ENCODE data around the gene CD27.

CD27 gene

DNA sequence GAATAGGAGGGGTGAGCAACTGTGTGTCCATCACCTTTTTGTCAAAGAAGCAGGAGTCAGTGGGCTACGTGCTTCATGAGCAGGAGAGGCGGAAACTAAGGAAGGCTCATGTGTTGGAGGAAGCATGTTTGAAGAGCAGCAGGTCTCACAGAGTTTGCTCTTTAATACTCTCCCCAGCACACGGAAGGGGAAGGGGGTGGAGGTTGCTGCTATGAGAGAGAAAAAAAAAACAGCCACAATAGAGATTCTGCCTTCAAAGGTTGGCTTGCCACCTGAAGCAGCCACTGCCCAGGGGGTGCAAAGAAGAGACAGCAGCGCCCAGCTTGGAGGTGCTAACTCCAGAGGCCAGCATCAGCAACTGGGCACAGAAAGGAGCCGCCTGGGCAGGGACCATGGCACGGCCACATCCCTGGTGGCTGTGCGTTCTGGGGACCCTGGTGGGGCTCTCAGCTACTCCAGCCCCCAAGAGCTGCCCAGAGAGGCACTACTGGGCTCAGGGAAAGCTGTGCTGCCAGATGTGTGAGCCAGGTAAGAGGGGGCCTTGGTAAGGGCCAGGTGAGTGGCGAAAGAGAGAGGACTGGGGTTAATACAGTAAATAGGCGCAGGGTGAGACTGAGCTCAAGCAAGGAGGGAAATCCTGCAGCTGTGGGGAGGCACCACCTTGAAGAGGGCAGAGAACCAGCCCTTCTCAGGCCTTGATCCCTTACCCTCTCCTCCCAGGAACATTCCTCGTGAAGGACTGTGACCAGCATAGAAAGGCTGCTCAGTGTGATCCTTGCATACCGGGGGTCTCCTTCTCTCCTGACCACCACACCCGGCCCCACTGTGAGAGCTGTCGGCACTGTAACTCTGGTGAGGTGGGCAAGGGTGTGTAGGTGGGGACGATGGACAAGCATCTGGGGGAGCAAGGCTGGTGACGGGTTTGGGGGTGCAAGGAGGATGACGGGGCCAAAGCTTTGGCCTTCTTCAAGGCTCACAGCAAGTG is at the start of gene CD27:
Gene CD27 (plus strand): TSS at position 252 of the 985 bp plus-strand sequence. CDS start 141 bp downstream, at position 393.
- no peak for DNase-seq (ENCODE audit: extremely low spot score)
- POLR2A ChIA-PET = interaction anchor here (0.9 to 1.3 kb wide), 3 partner anchors 19 to 90 kb away, joined by 3 to 4 read pairs (median 3); no protein-coding TSS in a partner anchor
- CTCF ChIA-PET = interaction anchor here (1.0 to 12.1 kb wide), 10 partner anchors 9 to 94 kb away, joined by 3 to 91 read pairs (median 7); no protein-coding TSS in a partner anchor
- TF ChIP-seq, protein P1, sequence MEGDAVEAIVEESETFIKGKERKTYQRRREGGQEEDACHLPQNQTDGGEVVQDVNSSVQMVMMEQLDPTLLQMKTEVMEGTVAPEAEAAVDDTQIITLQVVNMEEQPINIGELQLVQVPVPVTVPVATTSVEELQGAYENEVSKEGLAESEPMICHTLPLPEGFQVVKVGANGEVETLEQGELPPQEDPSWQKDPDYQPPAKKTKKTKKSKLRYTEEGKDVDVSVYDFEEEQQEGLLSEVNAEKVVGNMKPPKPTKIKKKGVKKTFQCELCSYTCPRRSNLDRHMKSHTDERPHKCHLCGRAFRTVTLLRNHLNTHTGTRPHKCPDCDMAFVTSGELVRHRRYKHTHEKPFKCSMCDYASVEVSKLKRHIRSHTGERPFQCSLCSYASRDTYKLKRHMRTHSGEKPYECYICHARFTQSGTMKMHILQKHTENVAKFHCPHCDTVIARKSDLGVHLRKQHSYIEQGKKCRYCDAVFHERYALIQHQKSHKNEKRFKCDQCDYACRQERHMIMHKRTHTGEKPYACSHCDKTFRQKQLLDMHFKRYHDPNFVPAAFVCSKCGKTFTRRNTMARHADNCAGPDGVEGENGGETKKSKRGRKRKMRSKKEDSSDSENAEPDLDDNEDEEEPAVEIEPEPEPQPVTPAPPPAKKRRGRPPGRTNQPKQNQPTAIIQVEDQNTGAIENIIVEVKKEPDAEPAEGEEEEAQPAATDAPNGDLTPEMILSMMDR (IDR thresholded peaks at IDR 0.05; ENCODE audit: control extremely low read depth, extremely low read depth, low read depth, missing control alignments) = no peak

DNA sequence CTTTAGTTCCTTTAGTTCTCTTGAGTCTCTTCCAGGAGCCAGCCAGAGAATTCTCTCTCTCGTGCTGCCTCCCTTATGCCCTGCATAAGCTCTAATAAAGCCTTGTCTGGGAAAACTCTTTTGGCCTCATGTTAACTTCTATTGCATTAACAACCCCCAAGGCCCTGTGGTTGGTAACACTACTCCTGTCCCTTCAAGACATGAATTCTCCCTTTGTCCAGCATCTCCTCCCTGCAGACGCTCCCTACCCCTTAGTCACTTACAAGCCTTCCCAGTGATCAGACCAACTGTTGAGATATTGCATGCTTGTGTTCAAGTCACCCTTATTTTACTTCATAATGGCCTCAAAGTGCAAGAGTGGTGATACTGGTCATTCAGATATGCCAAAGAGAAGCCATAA is 48.7 kb upstream of the CD27 start:
- no peak for DNase-seq (ENCODE audit: extremely low spot score)
- TF ChIP-seq, protein P1 (IDR thresholded peaks at IDR 0.05; ENCODE audit: control extremely low read depth, extremely low read depth, low read depth, missing control alignments) = no peak
- ChIA-PET POLR2A (no interaction called here), CTCF (no interaction called here)

DNA sequence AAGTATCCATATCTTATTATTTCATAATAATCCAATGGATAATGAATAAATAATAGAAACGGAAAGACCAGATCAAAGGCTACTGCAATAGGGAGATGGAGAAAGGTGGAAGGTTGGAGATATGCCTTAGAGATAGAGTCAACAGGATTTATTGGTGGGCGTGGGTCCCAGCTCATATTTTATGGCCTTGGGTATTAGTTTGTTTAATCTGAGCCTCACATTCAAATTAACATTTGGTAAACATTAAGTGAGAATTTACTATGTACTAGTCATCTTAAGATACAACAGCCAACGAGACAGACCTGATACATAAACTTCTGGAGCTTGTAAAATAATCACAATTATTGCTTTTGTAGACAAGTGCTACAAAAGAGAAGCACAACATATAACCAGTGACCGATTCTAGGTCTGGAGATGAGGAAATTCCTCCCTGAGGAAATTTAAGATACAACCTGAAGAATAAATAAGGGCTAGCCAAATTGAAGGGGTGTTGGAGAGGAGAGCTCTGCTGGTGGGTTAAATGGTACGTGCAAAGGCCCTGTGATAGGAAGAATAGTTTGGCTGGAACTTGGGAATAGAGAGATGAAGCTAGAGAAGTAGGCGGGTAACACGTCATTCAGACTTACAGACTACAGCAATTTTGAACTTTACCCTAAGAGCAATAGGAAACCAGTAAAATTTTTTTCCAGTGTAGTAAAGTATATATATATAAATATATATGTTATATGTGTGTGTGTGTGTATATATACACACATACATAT is 44.7 kb upstream of the CD27 start:
- no peak for DNase-seq (ENCODE audit: extremely low spot score)
- POLR2A ChIA-PET = no interaction called here
- TF ChIP-seq, protein P1 (IDR thresholded peaks at IDR 0.05; ENCODE audit: control extremely low read depth, extremely low read depth, low read depth, missing control alignments) = no peak
- CTCF ChIA-PET = no interaction called here

DNA sequence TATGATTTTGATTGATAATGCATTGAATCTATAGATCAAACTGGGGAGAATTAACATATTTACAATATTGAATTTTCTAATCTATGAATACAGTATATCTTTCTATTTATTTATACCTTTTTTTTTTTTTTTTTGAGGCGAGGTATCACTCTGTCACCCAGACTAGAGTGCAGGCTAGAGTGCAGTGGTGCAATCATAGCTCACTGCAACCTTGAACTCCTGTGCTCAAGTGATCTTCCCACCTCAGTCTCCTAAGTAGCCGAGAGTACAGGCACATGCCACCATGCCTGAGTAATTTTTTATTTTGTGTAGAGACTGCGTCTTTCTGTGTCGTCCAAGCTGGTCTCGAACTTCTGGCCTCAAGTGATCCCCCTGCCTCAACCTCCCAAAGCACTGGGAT is 40.4 kb upstream of the CD27 start:
- no peak for DNase-seq (ENCODE audit: extremely low spot score)
- ChIA-PET CTCF (interaction anchor here (1.1 kb wide), 1 partner anchor 15 kb away, joined by 4 read pairs; no protein-coding TSS in a partner anchor), POLR2A (no interaction called here)
- TF ChIP-seq, protein P1 (IDR thresholded peaks at IDR 0.05; ENCODE audit: control extremely low read depth, extremely low read depth, low read depth, missing control alignments) = no peak

DNA sequence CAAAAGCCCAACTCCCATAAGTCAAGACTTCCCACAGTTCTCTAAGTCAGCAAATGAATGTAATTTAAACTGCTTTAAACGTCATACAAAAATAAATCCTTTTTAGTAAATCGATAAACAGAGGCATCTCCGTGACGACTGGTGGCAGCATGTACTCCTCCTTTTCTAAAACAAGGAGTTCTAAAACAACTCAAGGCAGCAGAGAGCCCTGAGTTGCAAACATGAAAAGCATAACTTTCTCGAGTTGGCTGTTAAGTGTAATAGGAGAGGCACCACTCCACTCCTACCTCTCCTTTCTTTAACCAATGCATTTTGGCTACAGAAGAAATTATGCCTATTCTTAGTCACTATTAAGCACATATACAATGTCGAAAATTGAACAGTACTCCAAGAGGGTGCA is 38.8 kb upstream of the CD27 start:
- ChIA-PET CTCF (no interaction called here), POLR2A (no interaction called here)
- TF ChIP-seq, protein P1 (IDR thresholded peaks at IDR 0.05; ENCODE audit: control extremely low read depth, extremely low read depth, low read depth, missing control alignments) = no peak
- no peak for DNase-seq (ENCODE audit: extremely low spot score)

DNA sequence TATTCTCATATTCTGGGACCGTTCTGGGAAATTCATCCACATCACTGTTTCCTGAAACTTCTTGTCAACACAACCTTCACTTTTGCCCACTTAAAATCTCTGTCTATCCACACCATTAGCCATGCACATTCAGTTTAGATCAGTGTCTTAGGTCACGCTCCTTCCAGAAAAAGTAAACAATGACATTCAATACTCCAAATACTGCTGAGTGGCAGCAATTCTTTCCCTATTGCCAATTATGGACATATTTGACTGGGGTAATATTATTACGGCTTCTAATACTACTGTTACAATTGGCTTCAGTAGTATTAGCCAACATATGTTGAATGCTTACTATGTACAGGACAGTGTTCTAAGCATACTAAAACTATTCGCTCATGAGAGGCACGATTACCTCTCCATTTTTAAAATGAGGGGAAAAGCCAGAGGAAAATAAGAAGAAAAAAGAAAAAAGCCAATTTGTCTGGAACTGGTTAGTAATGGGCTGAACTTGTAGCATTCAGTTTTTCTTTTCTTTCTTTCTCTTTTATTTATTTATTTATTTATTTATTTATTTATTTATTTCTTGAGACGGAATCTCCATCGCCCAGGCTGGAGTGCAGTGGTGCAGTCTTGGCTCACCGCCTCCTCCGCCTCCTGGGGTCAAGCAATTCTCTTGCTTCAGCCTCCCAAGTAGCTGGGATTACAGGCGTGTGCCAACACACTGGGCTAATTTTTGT is 37.4 kb upstream of the CD27 start:
- TF ChIP-seq, protein P1 (IDR thresholded peaks at IDR 0.05; ENCODE audit: control extremely low read depth, extremely low read depth, low read depth, missing control alignments) = no peak
- CTCF ChIA-PET = no interaction called here
- POLR2A ChIA-PET = no interaction called here
- DNase-seq (ENCODE audit: extremely low spot score) = no peak
